Right renal pelvis (tissue), 4 donors: ENCODE results near the gene FAIM2. TPM values are rescaled to one million over a fixed set of nuclear protein-coding genes. Genes with fewer than 3 reads are reported as not detected.
"Not testable (repeated sequence)": the region's sequence is repeated elsewhere in the genome, so short reads cannot be mapped to it uniquely, and the experiment has no call there.

Source experiments
- DNase-seq, 4 donors: peaks; one replicate each; pipeline ENCODE4 v3.0.0-alpha.2; 2013; ENCODE audit warnings: low read depth in 4 of 4, low spot score in 3 of 4, missing footprints in 1 of 4
- polyA plus RNA-seq, 4 donors: library from polyadenylated mRNA; unstranded; fragments of 120-200 nt; gene quantifications; one replicate each; pipeline ENCODE4 v1.2.1, GENCODE V29; 2013; ENCODE audit not compliant: insufficient read length in 4 of 4

The FAIM2 gene
- polyA plus RNA-seq, 4 donors = 1.3 to 6.1 (median 4.6) TPM

- DNase-seq = no peak
Measured at GRCh38 chr12:49882248-49882850, 21.4 kb downstream of the FAIM2 start.

- no peak for DNase-seq
Measured at GRCh38 chr12:49881415-49882247, 22.1 kb downstream of the FAIM2 start.

- DNase-seq = no peak
Measured at GRCh38 chr12:49880756-49881414, 22.8 kb downstream of the FAIM2 start.

- DNase-seq = not testable (repeated sequence)
Measured at GRCh38 chr12:49879065-49879464, 24.6 kb downstream of the FAIM2 start.

GRCh38 chr12:49878021-49878420 lies 25.7 kb downstream of the FAIM2 start:
- DNase-seq = no peak

- DNase-seq = no peak
Measured at GRCh38 chr12:49877066-49877465, 26.6 kb downstream of the FAIM2 start.

GRCh38 chr12:49876070-49876469 lies 27.6 kb downstream of the FAIM2 start:
- DNase-seq = no peak

GRCh38 chr12:49875115-49875720 lies 28.5 kb downstream of the FAIM2 start:
- no peak for DNase-seq

- no peak for DNase-seq
Measured at GRCh38 chr12:49874142-49874897, 29.4 kb downstream of the FAIM2 start.

- no peak for DNase-seq
Measured at GRCh38 chr12:49873361-49873934, 30.3 kb downstream of the FAIM2 start.

GRCh38 chr12:49872781-49873181 lies 30.9 kb downstream of the FAIM2 start:
- DNase-seq = no peak

- no peak for DNase-seq
Measured at GRCh38 chr12:49872381-49872780, 31.3 kb downstream of the FAIM2 start.

- not testable (repeated sequence) for DNase-seq
Measured at GRCh38 chr12:49871811-49872251, 31.9 kb downstream of the FAIM2 start.

GRCh38 chr12:49871263-49871561 lies 32.5 kb downstream of the FAIM2 start:
- no peak for DNase-seq

GRCh38 chr12:49870501-49871262 lies 33.0 kb downstream of the FAIM2 start:
- no peak for DNase-seq

- DNase-seq = no peak
Measured at GRCh38 chr12:49869816-49870500, 33.7 kb downstream of the FAIM2 start.

GRCh38 chr12:49868952-49869815 lies 34.5 kb downstream of the FAIM2 start:
- peak; percentile 65 to 83 (median 80) for DNase-seq

- DNase-seq = no peak
Measured at GRCh38 chr12:49868449-49868848, 35.3 kb downstream of the FAIM2 start.
